GOT3 (cell line): Measurements from ENCODE around the gene B3GNT3.

Experiments used
- DNase-seq: peaks from one replicate; lab custom pipeline; 2025; ENCODE audit warnings: mixed read lengths; lab: John Stamatoyannopoulos, UW

Gene B3GNT3

DNA sequence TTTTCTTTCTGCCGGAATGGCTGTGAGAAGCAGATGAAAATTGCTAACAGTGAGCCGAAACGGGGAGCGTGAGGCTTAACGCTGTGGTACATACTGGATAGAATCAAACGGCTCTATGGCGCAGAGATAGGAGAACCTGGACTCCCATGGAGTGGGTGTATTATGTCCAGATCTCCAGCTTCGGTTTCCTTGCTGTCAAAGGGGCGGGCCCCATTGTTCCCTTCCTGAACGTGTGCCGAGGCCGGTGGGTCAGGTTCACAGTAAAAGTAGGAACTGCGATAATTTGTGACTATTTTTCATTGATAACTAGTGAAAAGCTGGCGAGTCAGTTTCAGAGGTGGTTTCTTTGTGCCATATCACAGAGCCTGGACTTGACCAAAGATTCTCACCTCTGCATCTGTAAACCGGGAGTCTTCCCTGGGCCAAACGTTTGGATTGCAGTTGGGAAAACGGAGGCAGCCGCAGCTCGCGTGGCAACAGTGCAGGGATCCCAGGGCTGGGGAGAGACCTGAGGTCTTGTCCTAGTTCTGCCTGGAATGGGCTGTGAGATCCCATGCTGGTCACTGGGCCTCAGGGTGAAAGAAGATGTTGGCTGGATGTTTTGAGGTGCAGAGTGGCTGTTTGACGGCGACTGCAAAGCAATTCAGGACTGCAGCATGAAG, 65.5 kb downstream of the B3GNT3 start:
- DNase-seq, result no peak

DNA sequence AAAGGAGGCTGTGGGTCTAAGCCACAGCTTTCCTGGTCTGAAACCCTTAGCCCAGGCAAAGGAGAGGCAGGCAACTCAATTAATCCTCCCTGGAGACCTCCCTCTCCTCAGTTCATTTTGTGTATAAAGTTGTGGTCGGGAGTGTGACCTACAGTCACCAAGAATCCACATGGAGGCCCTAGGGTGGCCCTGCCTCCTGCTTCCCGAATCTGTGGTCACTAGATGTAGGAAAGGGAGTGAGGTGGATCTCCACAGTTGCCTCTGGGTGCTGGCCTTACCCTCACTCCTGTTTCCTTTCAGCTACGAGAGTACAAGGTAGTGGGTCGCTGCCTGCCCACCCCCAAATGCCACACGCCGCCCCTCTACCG, 66.0 kb downstream of the B3GNT3 start:
- no peak for DNase-seq

DNA sequence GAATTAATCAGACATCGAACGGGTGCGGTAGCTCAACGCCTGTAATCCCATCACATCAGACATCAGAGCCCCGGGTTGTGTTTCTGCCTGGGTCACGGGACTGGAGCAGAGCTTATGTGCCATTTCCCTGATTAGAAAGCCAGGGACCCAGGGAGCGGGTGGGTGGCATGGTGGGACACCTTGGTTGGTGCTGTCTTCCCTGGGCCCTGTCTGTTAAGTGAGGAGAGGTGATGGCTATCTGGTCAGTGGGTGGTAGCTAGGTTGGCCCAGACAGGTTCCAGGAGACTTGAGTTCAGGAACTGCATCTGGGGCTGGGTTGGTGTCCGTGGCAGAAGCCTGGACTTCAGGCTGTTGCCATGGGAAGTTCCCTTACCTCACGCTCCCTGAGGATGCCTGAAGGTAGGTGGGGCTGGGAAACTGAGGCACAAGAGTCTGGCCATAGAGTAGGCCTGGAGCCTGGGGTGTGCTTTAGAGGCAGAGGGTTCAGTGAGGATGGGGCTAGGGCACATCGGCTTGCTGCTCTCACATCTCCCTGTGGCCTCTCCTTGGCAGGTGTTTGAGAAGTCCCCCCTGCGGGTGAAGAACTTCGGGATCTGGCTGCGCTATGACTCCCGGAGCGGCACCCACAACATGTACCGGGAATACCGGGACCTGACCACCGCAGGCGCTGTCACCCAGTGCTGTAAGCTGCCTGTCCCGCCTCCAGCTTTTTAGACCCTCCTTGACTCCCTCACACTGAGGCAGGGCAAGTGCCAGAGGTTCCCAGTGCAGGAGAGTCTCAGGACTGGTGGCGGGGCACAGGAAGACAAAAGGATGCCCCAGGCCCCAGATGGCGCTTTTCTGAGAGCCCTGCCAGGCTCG, 66.8 kb downstream of the B3GNT3 start:
- no peak for DNase-seq

DNA sequence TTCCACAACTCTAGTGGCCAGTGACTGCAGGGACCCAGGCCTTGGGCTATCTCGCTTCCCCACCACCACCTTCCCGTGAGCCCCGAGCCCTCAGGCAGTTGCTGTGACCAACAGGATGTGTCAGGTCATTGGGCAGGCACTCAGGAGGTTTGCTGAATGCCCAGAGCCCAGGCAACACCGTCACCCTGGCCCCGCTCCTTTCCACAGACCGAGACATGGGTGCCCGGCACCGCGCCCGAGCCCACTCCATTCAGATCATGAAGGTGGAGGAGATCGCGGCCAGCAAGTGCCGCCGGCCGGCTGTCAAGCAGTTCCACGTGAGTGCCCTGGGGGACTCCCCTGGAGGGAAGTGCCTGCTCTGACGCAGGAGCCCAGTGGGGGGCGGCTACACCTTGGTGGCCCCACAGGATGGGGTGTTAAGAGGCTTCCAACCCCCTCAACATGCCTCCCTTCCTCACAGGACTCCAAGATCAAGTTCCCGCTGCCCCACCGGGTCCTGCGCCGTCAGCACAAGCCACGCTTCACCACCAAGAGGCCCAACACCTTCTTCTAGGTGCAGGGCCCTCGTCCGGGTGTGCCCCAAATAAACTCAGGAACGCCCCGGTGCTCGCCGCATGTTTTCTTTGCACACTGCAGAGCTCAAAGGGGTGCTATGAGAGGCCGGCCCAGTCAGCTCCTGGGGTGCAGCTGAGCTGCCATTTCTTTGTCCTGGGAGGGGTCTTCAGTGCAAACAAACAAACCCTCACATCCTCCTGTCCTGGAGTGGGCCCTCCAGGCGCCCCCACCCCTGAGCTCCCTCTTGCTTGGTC, 68.0 kb downstream of the B3GNT3 start:
- no peak for DNase-seq
